WERI-Rb-1 (cell line): ENCODE results near the gene C13orf46.

Source experiments
- DNase-seq: peaks from one replicate; pipeline ENCODE4 v3.0.0-alpha.2; 2020
- H3K27ac ChIP-seq: fragments of 250-450 bp; sonication (Bioruptor Pico); 2 replicates; pipeline ENCODE4 v1.5.1; 2020; ENCODE audit warnings: mild to moderate bottlenecking, moderate library complexity
- H3K27me3 ChIP-seq: fragments of 250-450 bp; sonication (Bioruptor Pico); 2 replicates; pipeline ENCODE4 v1.5.1; 2021; ENCODE audit warnings: mild to moderate bottlenecking, low read depth, moderate library complexity; ENCODE audit not compliant: insufficient read depth, severe bottlenecking
- H3K36me3 ChIP-seq: fragments of 250-450 bp; sonication (Bioruptor Pico); 2 replicates; pipeline ENCODE4 v1.5.1; 2020; ENCODE audit warnings: mild to moderate bottlenecking, moderate library complexity
- H3K4me3 ChIP-seq: 2 replicates; pipeline ENCODE4 v1.5.1; 2011; ENCODE audit warnings: low read depth, mild to moderate bottlenecking, control low read depth, low read length
- H3K9me3 ChIP-seq: fragments of 250-450 bp; sonication (Bioruptor Pico); 2 replicates; pipeline ENCODE4 v1.5.1; 2021; ENCODE audit warnings: mild to moderate bottlenecking, moderate library complexity; ENCODE audit not compliant: severe bottlenecking
- TF ChIP-seq, protein P1 (sequence below): IDR thresholded peaks from 2 replicates; pipeline ENCODE4 v1.5.1; 2011; ENCODE audit warnings: low read depth, mild to moderate bottlenecking, control low read depth, inconsistent platforms, low read length

The C13orf46 gene

DNA sequence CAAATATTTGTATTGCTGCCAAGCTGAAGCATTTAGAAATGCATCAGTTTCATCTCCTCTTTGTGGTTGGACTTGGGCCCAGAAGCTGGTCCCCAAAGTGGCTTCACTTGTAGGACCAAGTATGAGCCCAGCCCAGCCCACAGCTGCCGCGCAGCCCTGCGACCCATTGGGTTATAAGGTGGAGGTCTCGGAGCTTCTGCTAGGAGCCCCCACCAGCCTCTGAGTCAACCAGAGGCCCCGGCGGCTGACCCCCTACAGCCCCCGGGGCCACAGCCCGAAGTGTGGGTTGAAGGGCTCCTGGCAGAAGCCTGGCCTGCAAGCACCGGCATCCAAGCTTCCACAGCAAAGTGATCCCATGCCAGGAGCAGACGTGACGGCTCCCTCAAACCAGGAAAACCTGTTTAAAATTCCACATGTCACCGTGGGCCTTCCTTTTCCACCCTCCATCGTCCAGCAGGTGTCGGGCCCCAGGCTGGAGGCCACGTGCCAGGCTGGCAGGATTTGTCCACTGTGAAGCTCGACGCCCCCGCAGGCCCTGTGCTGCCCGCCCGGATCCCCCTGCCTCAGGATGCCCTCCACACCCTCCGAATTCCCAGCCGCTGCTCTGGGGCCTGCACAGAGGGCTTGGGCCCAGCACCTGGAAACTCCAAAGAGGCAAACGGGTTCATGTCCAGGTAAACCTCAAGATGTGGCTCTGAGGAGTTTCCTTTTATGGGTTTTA is 54.7 kb downstream of the C13orf46 start:
- Histone ChIP-seq H3K27ac (no peak overlapping the region), H3K9me3 (peaks cover 8% of the 10 kb centered on the region), H3K36me3 (no peaks in the 10 kb centered on the region), H3K4me3 (no peak overlapping the region), H3K27me3 (no peaks in the 10 kb centered on the region)
- TF ChIP-seq, protein P1, sequence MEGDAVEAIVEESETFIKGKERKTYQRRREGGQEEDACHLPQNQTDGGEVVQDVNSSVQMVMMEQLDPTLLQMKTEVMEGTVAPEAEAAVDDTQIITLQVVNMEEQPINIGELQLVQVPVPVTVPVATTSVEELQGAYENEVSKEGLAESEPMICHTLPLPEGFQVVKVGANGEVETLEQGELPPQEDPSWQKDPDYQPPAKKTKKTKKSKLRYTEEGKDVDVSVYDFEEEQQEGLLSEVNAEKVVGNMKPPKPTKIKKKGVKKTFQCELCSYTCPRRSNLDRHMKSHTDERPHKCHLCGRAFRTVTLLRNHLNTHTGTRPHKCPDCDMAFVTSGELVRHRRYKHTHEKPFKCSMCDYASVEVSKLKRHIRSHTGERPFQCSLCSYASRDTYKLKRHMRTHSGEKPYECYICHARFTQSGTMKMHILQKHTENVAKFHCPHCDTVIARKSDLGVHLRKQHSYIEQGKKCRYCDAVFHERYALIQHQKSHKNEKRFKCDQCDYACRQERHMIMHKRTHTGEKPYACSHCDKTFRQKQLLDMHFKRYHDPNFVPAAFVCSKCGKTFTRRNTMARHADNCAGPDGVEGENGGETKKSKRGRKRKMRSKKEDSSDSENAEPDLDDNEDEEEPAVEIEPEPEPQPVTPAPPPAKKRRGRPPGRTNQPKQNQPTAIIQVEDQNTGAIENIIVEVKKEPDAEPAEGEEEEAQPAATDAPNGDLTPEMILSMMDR = no peak
- DNase-seq = peak; percentile 11

DNA sequence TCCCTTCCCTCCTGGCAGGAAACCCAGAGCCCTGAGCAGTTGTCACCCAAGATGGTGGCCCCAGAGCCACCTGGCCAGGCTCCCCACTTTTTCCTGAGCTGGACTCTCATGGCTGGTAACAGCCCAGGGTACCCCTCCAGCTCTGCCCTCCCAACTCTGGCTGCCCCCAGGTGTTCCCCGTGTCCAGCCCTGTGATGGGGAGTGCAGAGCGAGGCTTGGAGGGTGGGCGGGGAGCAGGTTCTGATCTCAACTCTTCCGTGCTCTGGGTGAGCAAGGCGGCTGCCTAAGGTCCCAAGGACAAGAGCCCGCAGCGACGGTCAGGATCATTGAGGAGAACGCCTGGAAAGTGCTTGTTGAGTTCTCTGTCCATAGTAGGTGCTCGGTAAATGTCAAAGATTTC is 55.3 kb downstream of the C13orf46 start:
- Histone ChIP-seq H3K4me3 (no peak overlapping the region), H3K9me3 (peaks cover 8% of the 10 kb centered on the region), H3K36me3 (no peaks in the 10 kb centered on the region), H3K27ac (no peak overlapping the region), H3K27me3 (no peaks in the 10 kb centered on the region)
- peak; percentile 10 for DNase-seq
- TF ChIP-seq, protein P1 = no peak

DNA sequence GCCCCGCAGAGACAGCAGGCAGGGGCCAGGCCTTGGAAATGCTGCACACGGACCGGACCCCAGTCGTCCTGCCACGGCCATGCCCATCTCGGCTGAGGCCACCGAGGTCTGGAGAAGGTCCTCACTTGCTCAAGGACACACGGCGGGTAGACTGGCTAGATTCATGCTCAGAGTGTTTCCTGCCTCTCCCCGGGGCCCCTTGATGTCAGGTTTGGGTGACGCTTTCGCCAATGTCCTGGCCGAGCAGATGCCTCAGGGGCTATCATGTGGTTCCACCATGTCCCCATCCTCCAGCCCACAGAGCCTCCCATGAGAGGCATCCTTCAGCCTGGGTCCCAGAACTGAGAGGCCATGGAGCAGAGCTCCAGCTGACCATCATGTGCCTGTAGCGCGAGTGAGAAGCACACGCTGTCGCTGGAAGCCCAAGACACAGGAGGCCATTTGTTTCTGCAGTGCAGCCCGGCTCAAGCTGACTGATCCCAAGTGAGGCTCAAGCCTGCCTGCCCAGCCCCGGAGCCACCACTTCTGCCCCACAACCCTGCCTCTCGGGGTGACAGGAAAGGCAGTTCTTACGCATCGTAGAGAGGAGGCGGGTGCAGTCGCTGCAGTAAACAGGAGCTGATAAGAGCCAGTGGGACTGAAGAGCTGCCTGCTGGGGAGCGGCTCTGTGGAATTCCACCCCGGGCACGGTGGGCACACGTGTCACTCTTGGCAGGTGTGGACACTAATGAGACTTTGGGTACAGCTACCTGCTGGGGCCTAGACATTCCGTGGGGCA is 56.1 kb downstream of the C13orf46 start:
- peak; percentile 8 for DNase-seq
- Histone ChIP-seq H3K27me3 (no peaks in the 10 kb centered on the region), H3K4me3 (no peak overlapping the region), H3K36me3 (no peaks in the 10 kb centered on the region), H3K9me3 (peaks cover 8% of the 10 kb centered on the region), H3K27ac (no peak overlapping the region)
- TF ChIP-seq, protein P1 = no peak

DNA sequence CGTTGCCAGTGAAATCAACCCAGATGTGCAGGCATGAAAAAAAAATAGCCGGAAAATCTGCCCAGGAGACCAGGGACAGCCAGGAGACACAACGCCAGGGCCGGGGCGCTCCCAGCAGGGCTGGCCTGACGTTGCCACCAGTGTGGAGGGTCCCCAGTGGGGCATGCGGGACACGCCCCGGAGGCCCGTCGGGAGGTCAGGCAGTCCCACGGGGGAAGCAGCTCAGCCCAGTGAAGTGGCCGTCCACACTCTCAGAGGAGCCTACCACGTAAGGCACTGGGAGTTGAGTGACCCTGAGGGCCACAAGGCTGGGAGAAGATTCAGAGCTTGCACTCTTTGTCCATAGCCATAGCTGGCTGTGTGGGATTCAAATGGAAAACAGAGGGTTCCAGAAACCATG is 56.8 kb downstream of the C13orf46 start:
- DNase-seq = peak; percentile 9
- peaks cover 6% of the 10 kb centered on the region for H3K9me3 ChIP-seq
- TF ChIP-seq, protein P1 = no peak

DNA sequence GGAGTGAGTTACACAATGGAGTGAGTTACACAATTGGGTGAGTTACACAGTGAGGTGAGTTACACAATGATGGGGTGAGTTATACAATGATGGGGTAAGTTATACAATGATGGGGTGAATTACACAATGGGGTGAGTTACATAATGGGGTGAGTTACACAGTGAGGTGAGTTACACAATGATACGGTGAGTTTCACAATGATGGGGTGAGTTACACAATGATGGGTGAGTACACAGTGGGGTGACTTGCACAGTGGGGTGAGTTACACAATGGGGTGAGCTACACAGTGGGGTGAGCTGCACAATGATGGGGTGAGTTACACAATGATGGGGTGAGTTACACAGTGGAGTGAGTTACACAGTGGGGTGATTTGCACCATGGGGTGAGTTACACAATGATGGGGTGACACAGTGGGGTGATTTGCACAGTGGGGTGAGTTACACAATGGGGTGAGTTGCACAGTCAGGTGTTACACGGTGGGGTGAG is 57.5 kb downstream of the C13orf46 start:
- Histone ChIP-seq H3K36me3 (no peaks in the 10 kb centered on the region), H3K27ac (no peak overlapping the region), H3K4me3 (no peak overlapping the region), H3K27me3 (no peaks in the 10 kb centered on the region), H3K9me3 (no peaks in the 10 kb centered on the region)
- TF ChIP-seq, protein P1 = no peak
- peak; percentile 3 for DNase-seq

More for the DNA sequence above, 56.8 kb downstream of the C13orf46 start:
- no peak overlapping the region for H3K27ac ChIP-seq
- no peaks in the 10 kb centered on the region for H3K27me3 ChIP-seq
- no peak overlapping the region for H3K4me3 ChIP-seq
- no peaks in the 10 kb centered on the region for H3K36me3 ChIP-seq
